Bone marrow (tissue), 2 donors: Measurements from ENCODE around the gene TUT4.
A peak's percentile ranks its signal among the peaks of the same experiment; 100 is the strongest.

Experiments
- DNase-seq, 2 donors: peaks; one replicate each; lab custom pipeline; 2025; lab: John Stamatoyannopoulos, UW

The TUT4 gene

DNA sequence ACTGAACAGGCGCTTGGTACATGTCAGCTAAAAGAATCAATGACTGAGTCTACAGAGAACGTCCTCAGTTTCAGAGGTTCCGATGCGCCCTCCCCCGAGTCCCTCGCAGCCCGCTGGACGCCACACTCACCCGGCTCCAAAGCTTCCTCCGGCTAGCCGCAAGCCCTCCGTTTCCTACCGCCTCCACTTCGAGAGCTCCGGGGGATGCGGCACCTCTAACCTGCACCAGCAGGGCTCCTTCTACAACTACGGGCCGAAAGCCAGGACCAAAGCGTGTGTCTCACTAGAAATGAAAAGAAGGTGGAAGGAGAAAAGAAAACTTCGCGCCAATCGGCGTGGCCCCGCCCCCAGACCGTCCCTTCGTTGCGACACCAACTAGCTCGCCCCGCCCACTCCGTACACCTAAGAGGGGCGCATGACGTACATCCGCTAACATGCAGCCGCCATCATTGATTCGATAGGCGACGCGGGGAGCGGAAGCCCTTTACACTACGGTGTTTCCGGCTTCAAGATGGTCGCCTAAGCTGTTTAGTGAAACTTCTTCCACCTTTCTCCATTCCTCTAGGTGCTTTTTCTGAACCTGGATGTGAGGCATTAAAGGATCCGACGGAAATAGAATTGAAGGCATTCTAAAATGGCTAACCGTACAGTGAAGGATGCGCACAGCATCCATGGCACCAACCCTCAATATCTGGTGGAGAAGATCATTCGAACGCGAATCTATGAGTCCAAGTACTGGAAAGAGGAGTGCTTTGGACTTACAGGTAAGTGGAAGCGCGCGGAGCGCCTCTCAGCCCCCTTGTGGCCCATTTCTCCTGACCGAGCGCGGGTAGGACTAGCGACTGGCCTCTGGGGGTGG is 148.5 kb downstream of the TUT4 start, which contains the start of the genes ORC1 and PRPF38A:
ORC1 (minus strand) TSS at position 308 of the 859 bp plus-strand sequence. CDS start 2,200 bp downstream, outside the sequence.
PRPF38A (plus strand) TSS at position 487 of the 859 bp plus-strand sequence; CDS start at position 635, 148 bp downstream.
- peak; percentile 91 to 95 for DNase-seq

- DNase-seq, result peak in 1 of 2 donors; percentile 70
Observed at GRCh38 chr1:52403566-52404115, 149.3 kb downstream of the TUT4 start.

- DNase-seq, result no peak
Observed at GRCh38 chr1:52402860-52403240, 150.0 kb downstream of the TUT4 start.

DNA sequence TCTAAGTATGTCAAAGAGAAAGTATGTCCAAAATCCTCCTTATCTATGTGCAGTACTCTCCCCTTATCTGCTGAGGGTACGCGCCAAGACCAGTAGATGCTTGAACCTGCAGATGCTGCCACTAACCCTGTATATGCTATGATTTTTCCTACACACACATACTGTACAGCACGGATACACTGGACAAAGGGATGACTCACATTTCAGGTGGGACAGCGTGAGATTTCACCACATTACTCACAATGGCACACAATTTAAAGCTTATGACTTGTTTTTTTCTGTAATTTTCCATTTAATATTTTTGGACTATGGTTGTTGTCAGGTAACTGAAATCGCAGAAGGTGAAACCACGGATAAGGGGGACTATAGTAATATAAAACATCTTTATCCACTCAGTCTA is 152.8 kb downstream of the TUT4 start:
- no peak for DNase-seq

DNA sequence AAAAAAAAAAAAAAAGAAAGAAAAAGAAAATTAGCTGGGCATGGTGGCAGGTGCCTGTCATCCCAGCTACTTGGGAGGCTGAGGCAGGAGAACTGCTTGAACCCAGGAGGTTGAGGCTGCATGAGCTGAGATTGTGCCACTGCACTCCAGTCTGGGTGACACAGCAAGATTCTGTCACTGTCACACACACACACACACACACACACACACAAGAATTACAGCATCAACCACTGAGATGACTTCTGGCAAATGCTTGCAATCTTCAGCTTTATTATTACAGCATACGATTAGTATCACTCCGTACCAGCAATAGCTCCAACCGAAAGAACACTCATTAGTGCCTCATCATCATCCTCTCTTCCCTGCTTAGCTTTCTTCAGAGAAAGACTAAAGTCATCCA is 153.3 kb downstream of the TUT4 start:
- DNase-seq, result no peak

GRCh38 chr1:52393174-52393573 is 159.7 kb downstream of the TUT4 start:
- no peak for DNase-seq

DNA sequence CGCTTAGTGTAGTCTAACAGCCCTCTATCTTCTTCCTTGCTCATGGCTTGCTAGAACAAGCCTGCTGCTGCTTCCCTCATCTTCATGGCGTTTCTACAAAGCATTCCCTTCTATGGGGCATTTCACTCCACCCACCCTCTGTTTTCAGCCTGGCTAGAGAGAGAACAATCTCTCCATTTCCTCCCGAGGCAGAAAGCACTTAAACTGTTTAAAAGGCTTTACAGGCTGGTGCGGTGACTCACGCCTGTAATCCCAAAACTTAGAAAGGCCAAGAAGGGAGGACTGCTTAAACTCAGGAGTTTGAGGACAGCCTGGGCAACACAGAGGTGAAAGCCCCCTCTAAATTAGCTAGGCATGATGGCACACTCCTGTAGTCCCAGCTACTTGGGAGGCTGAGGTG is 166.4 kb downstream of the TUT4 start:
- DNase-seq, result no peak

GRCh38 chr1:52385376-52385775 is 167.5 kb downstream of the TUT4 start:
- no peak for DNase-seq
